SK-N-SH treated with all-trans-retinoic acid at 6 μM for 48 hours (cell line): ENCODE measurements around the gene SLC19A1.

Experiments used
- ATAC-seq: fragments of 200-7000 bp; cut with Tn5 transposase; 3 replicates; pipeline ENCODE4 v1.9.1; 2020; ENCODE audit warnings: mild to moderate bottlenecking, moderate library complexity
- ARNTL ChIP-seq: fragments of 450-650 bp; formaldehyde crosslinking; IDR thresholded peaks from 2 replicates; pipeline ENCODE4 v1.5.0; 2020; ENCODE audit warnings: low read depth, mild to moderate bottlenecking, moderate library complexity, borderline replicate concordance
- CSDC2 ChIP-seq: fragments of 250-450 bp; sonication (Bioruptor Pico); IDR thresholded peaks from 2 replicates; pipeline ENCODE4 v1.5.0; 2020; ENCODE audit warnings: mild to moderate bottlenecking, moderate library complexity
- CSRNP3 ChIP-seq: fragments of 250-450 bp; sonication (Bioruptor Pico); IDR thresholded peaks from 2 replicates; pipeline ENCODE4 v1.5.1; 2021; ENCODE audit warnings: mild to moderate bottlenecking, moderate library complexity
- ESRRG ChIP-seq: fragments of 250-450 bp; sonication (Bioruptor Pico); IDR thresholded peaks from 2 replicates; pipeline ENCODE4 v1.6.1; 2021; ENCODE audit warnings: mild to moderate bottlenecking
- GLIS3 ChIP-seq: fragments of 250-450 bp; sonication (Bioruptor Pico); IDR thresholded peaks from 2 replicates; pipeline ENCODE4 v1.5.0; 2020; ENCODE audit warnings: mild to moderate bottlenecking, moderate library complexity
- ISL1 ChIP-seq: fragments of 250-450 bp; sonication (Bioruptor Pico); IDR thresholded peaks from 2 replicates; pipeline ENCODE4 v2.1.2; 2022; ENCODE audit warnings: mild to moderate bottlenecking, moderate library complexity
- OSR1 ChIP-seq: fragments of 250-450 bp; sonication (Bioruptor Pico); IDR thresholded peaks from 2 replicates; pipeline ENCODE4 v1.8.0; 2022; ENCODE audit warnings: moderate library complexity, mild to moderate bottlenecking, inconsistent platforms
- PATZ1 ChIP-seq: fragments of 250-450 bp; sonication (Bioruptor Pico); IDR thresholded peaks from 2 replicates; pipeline ENCODE4 v1.8.0; 2020; ENCODE audit warnings: mild to moderate bottlenecking, moderate library complexity, borderline replicate concordance
- PPARA ChIP-seq: fragments of 250-450 bp; sonication (Bioruptor Pico); IDR thresholded peaks from 2 replicates; pipeline ENCODE4 v1.5.0; 2020; ENCODE audit warnings: mild to moderate bottlenecking, borderline replicate concordance
- SNAI2 ChIP-seq: fragments of 250-450 bp; sonication (Bioruptor Pico); IDR thresholded peaks from 2 replicates; pipeline ENCODE4 v1.5.0; 2020; ENCODE audit warnings: mild to moderate bottlenecking, moderate library complexity
- TCF4 ChIP-seq: fragments of 250-450 bp; sonication (Bioruptor Pico); IDR thresholded peaks from 2 replicates; pipeline ENCODE4 v1.8.0; 2021; ENCODE audit warnings: mild to moderate bottlenecking, moderate library complexity, borderline replicate concordance
- TOX ChIP-seq: fragments of 250-450 bp; sonication (Bioruptor Pico); IDR thresholded peaks from 2 replicates; pipeline ENCODE4 v1.8.0; 2021; ENCODE audit warnings: mild to moderate bottlenecking, moderate library complexity, borderline replicate concordance
- ZC3H10 ChIP-seq: fragments of 250-450 bp; sonication (Bioruptor Pico); IDR thresholded peaks from 2 replicates; pipeline ENCODE4 v1.5.1; 2021; ENCODE audit warnings: mild to moderate bottlenecking, moderate library complexity
- ZFP3 ChIP-seq: fragments of 250-450 bp; sonication (Bioruptor Pico); IDR thresholded peaks from 2 replicates; pipeline ENCODE4 v1.5.0; 2020; ENCODE audit warnings: mild to moderate bottlenecking, moderate library complexity
- ZNF565 ChIP-seq: fragments of 450-650 bp; formaldehyde crosslinking; conservative IDR thresholded peaks from 2 replicates; pipeline ENCODE4 v1.5.0; 2020; ENCODE audit warnings: low read depth, mild to moderate bottlenecking, moderate library complexity
- ZNF70 ChIP-seq: fragments of 450-650 bp; formaldehyde crosslinking; IDR thresholded peaks from 2 replicates; pipeline ENCODE4 v1.5.0; 2020; ENCODE audit warnings: mild to moderate bottlenecking, moderate library complexity
- ZNF8 ChIP-seq: fragments of 450-650 bp; formaldehyde crosslinking; IDR thresholded peaks from 2 replicates; pipeline ENCODE4 v1.5.0; 2020; ENCODE audit warnings: mild to moderate bottlenecking, moderate library complexity
- TF ChIP-seq, protein P1 (sequence below): fragments of 250-450 bp; sonication (Bioruptor Pico); IDR thresholded peaks from 2 replicates; pipeline ENCODE4 v1.5.1; 2020; ENCODE audit warnings: low read depth, mild to moderate bottlenecking, moderate library complexity
- TF ChIP-seq, protein P2 (sequence below): fragments of 250-450 bp; sonication (Bioruptor Pico); IDR thresholded peaks from 2 replicates; pipeline ENCODE4 v1.5.0; 2020; ENCODE audit warnings: mild to moderate bottlenecking, moderate library complexity

The SLC19A1 gene

DNA sequence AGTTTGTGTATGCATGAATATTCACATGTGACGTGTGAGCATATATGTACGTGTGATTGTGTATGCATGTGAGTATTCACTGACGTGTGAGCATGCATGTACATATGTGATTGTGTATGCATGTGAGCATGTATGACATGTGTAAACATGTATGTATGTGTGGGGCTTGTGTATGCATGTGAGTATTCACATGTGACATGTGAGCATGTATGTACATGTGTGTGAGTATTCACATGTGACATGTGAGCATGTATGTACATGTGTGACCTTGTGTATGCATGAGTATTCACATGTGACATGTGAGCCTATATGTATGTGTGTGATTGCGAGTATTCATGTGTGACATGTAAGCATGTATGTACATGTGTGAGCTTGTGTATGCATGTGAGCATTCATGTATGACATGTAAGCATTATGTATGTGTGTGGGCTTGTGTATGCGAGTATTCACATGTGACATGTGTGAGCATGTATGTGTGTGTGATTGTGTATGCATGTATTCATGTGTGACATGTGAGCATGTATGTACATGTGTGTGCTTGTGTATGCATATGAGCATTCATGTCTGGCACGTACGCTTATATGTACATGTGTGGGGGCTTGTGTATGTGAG, 89.4 kb downstream of the SLC19A1 start:
- no peak for ATAC-seq
- TF ChIP-seq ZNF70 (no peak), ESRRG (CRISPR knock-in tag) (no peak), ZNF565 (no peak), OSR1 (CRISPR knock-in tag) (no peak), ZNF8 (no peak)
- TF ChIP-seq, all 23 proteins: peak for 0

GRCh38 chr21:45451771-45452182, 90.5 kb downstream of the SLC19A1 start:
- ATAC-seq, result no peak
- TF ChIP-seq, protein P1, sequence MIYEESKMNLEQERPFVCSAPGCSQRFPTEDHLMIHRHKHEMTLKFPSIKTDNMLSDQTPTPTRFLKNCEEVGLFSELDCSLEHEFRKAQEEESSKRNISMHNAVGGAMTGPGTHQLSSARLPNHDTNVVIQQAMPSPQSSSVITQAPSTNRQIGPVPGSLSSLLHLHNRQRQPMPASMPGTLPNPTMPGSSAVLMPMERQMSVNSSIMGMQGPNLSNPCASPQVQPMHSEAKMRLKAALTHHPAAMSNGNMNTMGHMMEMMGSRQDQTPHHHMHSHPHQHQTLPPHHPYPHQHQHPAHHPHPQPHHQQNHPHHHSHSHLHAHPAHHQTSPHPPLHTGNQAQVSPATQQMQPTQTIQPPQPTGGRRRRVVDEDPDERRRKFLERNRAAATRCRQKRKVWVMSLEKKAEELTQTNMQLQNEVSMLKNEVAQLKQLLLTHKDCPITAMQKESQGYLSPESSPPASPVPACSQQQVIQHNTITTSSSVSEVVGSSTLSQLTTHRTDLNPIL, result no peak
- no peak for TF ChIP-seq GLIS3 (CRISPR knock-in tag)
- no peak for TF ChIP-seq ZNF70
- no peak for TF ChIP-seq ZNF8
- TF ChIP-seq, protein P2, sequence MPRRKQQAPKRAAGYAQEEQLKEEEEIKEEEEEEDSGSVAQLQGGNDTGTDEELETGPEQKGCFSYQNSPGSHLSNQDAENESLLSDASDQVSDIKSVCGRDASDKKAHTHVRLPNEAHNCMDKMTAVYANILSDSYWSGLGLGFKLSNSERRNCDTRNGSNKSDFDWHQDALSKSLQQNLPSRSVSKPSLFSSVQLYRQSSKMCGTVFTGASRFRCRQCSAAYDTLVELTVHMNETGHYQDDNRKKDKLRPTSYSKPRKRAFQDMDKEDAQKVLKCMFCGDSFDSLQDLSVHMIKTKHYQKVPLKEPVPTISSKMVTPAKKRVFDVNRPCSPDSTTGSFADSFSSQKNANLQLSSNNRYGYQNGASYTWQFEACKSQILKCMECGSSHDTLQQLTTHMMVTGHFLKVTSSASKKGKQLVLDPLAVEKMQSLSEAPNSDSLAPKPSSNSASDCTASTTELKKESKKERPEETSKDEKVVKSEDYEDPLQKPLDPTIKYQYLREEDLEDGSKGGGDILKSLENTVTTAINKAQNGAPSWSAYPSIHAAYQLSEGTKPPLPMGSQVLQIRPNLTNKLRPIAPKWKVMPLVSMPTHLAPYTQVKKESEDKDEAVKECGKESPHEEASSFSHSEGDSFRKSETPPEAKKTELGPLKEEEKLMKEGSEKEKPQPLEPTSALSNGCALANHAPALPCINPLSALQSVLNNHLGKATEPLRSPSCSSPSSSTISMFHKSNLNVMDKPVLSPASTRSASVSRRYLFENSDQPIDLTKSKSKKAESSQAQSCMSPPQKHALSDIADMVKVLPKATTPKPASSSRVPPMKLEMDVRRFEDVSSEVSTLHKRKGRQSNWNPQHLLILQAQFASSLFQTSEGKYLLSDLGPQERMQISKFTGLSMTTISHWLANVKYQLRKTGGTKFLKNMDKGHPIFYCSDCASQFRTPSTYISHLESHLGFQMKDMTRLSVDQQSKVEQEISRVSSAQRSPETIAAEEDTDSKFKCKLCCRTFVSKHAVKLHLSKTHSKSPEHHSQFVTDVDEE, result no peak
- no peak for TF ChIP-seq ZC3H10 (CRISPR knock-in tag)
- TF ChIP-seq ISL1 (CRISPR knock-in tag), result no peak
- no peak for TF ChIP-seq ZFP3 (CRISPR knock-in tag)
- TF ChIP-seq TOX (CRISPR knock-in tag), result no peak
- no peak for TF ChIP-seq PPARA (CRISPR knock-in tag)
- no peak for TF ChIP-seq OSR1 (CRISPR knock-in tag)
- TF ChIP-seq ARNTL, result no peak
- TF ChIP-seq CSRNP3, result no peak
- no peak for TF ChIP-seq TCF4 (CRISPR knock-in tag)

- ATAC-seq, result no peak
- no peak for TF ChIP-seq ZNF70
- TF ChIP-seq TOX (CRISPR knock-in tag), result no peak
- no peak for TF ChIP-seq SNAI2 (CRISPR knock-in tag)
- TF ChIP-seq CSDC2 (CRISPR knock-in tag), result no peak
- no peak for TF ChIP-seq ZFP3 (CRISPR knock-in tag)
- TF ChIP-seq PATZ1 (CRISPR knock-in tag), result no peak
- no peak for TF ChIP-seq CSRNP3
- TF ChIP-seq, protein P1, result no peak
- no peak for TF ChIP-seq TCF4 (CRISPR knock-in tag)
Measured at GRCh38 chr21:45451091-45451740, 91.0 kb downstream of the SLC19A1 start.
